GM12892 (cell line): Measurements from ENCODE around the gene MICAL1.

Source experiments
- DNase-seq: peaks from one replicate; pipeline ENCODE4 v3.0.0; 2011; ENCODE audit not compliant: insufficient read length
- FAIRE-seq: peaks from 2 replicates; lab custom pipeline; 2011; peaks lifted over from hg19 to GRCh38; lab: Jason Lieb, UNC
- POLR2A ChIP-seq: IDR thresholded peaks from 2 replicates; pipeline ENCODE4 v1.6.1; 2011; ENCODE audit warnings: low read depth, low read length, control low read depth
- POLR2AphosphoS5 ChIP-seq: IDR thresholded peaks from 2 replicates; pipeline ENCODE4 v1.6.1; 2011; ENCODE audit warnings: low read depth, low read length, control low read depth
- TAF1 ChIP-seq: IDR thresholded peaks from 2 replicates; pipeline ENCODE4 v1.6.1; 2011; ENCODE audit warnings: low read depth, mild to moderate bottlenecking, control low read depth, low read length, borderline replicate concordance

The MICAL1 gene

GRCh38 chr6:109441069-109441816 lies 14.3 kb downstream of the MICAL1 start:
- DNase-seq (no peak), FAIRE-seq (peak; percentile 82)
- TF ChIP-seq POLR2A (0 out of 2 replicates have a peak, but pooled peaks have one; percentile 33), TAF1 (no peak), POLR2AphosphoS5 (peak; percentile 47; the same call in 1 of the 2 replicates)

- peak; percentile 36; the same call in 1 of the 2 replicates for TF ChIP-seq TAF1
- TF ChIP-seq POLR2A = peak; percentile 57; the same call in 1 of the 2 replicates
- TF ChIP-seq POLR2AphosphoS5 = no peak
- FAIRE-seq = peak; percentile 90
- DNase-seq = peak; percentile 86
Measured at GRCh38 chr6:109440331-109441068, 15.1 kb downstream of the MICAL1 start, which contains the start of the genes PPIL6 and SMPD2. Gene PPIL6 (minus strand): TSS chr6:109440628. CDS start chr6:109440590, 38 bp downstream. Gene SMPD2 (plus strand): TSS chr6:109440724. CDS start chr6:109441122, 398 bp downstream.

GRCh38 chr6:109436041-109436440 lies 19.5 kb downstream of the MICAL1 start:
- no peak for FAIRE-seq
- DNase-seq = no peak
- TF ChIP-seq TAF1 = no peak
- TF ChIP-seq POLR2AphosphoS5 = no peak
- TF ChIP-seq POLR2A = no peak

- no peak for TF ChIP-seq POLR2A
- no peak for TF ChIP-seq TAF1
- no peak for TF ChIP-seq POLR2AphosphoS5
- FAIRE-seq (no peak), DNase-seq (no peak)
Measured at GRCh38 chr6:109434456-109434855, 21.1 kb downstream of the MICAL1 start.

- TF ChIP-seq POLR2AphosphoS5 = no peak
- no peak for TF ChIP-seq POLR2A
- TF ChIP-seq TAF1 = no peak
- no peak for DNase-seq
- FAIRE-seq = no peak
Measured at GRCh38 chr6:109429496-109429895, 26.1 kb downstream of the MICAL1 start.

GRCh38 chr6:109428889-109429477 lies 26.6 kb downstream of the MICAL1 start:
- no peak for FAIRE-seq
- DNase-seq = no peak
- no peak for TF ChIP-seq TAF1

GRCh38 chr6:109424946-109425345 lies 30.6 kb downstream of the MICAL1 start:
- FAIRE-seq = no peak

GRCh38 chr6:109421184-109421583 lies 34.4 kb downstream of the MICAL1 start:
- FAIRE-seq (no peak), DNase-seq (no peak)
- TF ChIP-seq POLR2A (no peak), POLR2AphosphoS5 (no peak), TAF1 (no peak)

More at GRCh38 chr6:109424946-109425345, 30.6 kb downstream of the MICAL1 start:
- DNase-seq = no peak
- TF ChIP-seq TAF1 = no peak
- TF ChIP-seq POLR2AphosphoS5 = no peak
- no peak for TF ChIP-seq POLR2A

GRCh38 chr6:109420751-109421150 lies 34.8 kb downstream of the MICAL1 start:
- no peak for TF ChIP-seq POLR2AphosphoS5
- TF ChIP-seq TAF1 = no peak
- no peak for TF ChIP-seq POLR2A
- no peak for DNase-seq

GRCh38 chr6:109417646-109418045 lies 37.9 kb downstream of the MICAL1 start:
- TF ChIP-seq POLR2A = no peak
- TF ChIP-seq POLR2AphosphoS5 = no peak
- TF ChIP-seq TAF1 = no peak

More at GRCh38 chr6:109420751-109421150, 34.8 kb downstream of the MICAL1 start:
- no peak for FAIRE-seq

GRCh38 chr6:109411034-109411433 lies 44.5 kb downstream of the MICAL1 start:
- no peak for DNase-seq
- no peak for FAIRE-seq
- TF ChIP-seq POLR2AphosphoS5 (no peak), TAF1 (no peak), POLR2A (no peak)

More at GRCh38 chr6:109417646-109418045, 37.9 kb downstream of the MICAL1 start:
- no peak for DNase-seq
- FAIRE-seq = no peak

- no peak for TF ChIP-seq POLR2AphosphoS5
- TF ChIP-seq TAF1 = no peak
- no peak for TF ChIP-seq POLR2A
- FAIRE-seq (no peak), DNase-seq (no peak)
Measured at GRCh38 chr6:109406196-109406595, 49.4 kb downstream of the MICAL1 start.

- TF ChIP-seq POLR2AphosphoS5 = no peak
- no peak for DNase-seq
- no peak for FAIRE-seq
Measured at GRCh38 chr6:109397020-109397419, 58.6 kb downstream of the MICAL1 start.
